NCI-H187 (cell line): Measurements from ENCODE around the gene HCAR3.
A peak's percentile ranks its signal among the peaks of the same experiment; 100 is the strongest.
"Not testable (repeated sequence)": the region's sequence is repeated elsewhere in the genome, so short reads cannot be mapped to it uniquely, and the experiment has no call there.

ENCODE experiments used
- DNase-seq, 2 experiments: peaks; one replicate each; lab custom pipeline; 2025; lab: John Stamatoyannopoulos, UW

HCAR3 gene

DNA sequence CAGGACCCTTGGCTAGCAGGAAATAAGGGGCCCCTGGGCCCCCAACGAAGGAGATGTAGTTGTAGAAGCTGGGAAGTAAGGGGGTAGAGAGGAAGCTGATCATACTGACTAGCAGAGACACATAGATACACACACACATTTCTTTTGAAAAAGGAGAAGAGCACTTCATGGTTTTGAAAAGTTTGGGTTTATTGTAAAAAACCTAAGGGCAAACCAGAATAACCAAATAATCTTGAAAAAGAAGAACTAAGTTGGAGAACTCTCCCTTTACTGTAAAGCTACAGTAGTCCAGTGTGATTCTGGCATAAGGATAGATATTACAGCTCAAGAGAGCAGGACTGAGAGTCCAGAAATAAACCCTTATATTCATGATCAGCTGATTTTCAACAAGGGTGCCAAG, 5.8 kb upstream of the HCAR3 start:
- no peak for DNase-seq

DNA sequence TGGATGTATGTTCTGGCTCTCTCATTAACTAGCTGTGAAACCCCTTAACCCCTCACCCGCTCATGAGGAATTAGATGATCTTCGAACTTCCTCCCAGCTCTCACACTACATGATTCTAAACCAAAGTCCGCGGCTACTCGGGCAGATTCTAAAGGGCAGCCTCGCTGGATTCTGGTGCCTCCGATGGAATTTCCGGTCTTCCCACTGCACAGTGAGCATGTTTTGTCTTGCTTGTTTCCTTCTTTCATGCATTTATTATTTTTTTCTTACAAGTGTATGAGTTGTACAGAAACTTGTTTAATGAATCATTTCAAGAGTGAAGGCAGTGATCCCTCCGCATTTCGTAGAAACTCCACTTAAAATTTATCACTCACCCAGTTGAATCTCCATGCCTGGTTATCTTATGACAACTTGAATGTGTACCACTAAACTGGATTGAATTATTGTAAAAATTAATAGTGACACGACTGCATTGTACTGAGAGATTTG, 4.5 kb upstream of the HCAR3 start:
- no peak for DNase-seq

DNA sequence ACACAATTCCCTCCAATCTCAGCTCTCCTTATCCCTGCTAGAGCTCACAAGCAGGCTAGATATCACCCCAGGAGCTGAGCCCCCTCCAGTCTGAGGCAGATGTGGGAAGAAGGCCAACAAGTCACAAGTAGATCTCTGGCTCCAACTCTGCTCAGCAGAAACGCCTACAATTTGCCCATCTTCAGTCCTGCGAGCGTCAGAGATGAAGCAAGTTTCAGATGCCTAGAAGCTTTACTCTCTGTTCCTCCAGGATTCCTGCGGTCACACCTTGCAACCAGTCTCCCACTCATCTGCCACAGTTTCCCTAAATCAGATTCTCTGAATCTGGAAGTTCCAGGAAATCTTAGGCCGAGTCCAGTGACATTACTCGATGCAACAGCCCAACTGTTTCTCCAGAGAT, 1.4 kb downstream of the HCAR3 start:
- DNase-seq = not testable (repeated sequence)

DNA sequence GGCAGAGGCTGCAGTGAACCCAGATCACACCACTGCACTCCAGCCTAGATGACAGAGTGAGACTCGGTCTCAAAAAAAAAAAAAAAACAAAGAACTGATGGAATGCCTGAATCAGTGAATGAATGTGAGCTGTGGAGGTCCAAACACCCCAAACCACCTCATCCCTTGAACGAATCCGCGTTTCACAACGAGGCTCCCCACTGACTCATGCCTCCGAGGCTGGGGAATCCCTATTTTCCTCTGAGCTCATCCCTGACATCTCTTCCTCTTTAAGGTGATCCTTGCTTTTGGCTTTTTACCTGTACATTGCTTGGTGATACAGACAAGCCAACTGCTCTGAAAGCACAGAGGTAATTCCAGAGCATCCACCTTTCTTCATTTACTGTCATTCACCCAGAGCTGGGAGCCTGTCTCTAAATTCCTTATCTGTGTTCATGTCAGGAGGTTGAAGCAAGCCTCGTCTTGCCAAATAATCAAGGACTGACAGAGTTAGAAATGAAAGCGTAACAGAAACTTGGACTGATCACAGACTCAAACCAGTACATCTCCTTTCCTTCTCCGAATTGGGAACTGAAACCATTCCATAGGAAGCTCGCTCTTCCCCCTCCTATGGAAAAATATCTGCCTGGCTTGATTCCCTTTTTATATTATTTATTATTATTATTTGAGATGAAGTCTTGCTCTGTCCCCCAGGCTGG, 3.0 kb downstream of the HCAR3 start:
- not testable (repeated sequence) for DNase-seq

DNA sequence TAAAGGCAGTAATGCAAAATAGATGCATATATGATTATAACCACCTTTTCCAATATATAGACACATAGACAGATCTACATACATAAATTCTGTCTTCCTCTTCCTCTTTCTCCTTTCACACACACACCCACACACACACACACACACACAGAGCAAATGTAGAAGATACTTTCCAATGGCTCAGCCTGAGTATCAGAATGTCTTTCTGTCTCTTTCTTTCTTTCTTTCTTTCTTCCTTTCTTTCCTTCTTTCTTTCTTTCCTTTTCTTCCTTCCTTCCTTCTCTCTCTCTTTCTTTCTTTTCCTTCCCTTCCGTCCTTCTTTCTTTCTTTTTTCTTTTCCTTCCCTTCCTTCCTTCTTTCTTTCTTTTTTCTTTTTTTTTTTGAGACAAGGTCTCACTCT, 5.3 kb downstream of the HCAR3 start:
- not testable (repeated sequence) for DNase-seq

DNA sequence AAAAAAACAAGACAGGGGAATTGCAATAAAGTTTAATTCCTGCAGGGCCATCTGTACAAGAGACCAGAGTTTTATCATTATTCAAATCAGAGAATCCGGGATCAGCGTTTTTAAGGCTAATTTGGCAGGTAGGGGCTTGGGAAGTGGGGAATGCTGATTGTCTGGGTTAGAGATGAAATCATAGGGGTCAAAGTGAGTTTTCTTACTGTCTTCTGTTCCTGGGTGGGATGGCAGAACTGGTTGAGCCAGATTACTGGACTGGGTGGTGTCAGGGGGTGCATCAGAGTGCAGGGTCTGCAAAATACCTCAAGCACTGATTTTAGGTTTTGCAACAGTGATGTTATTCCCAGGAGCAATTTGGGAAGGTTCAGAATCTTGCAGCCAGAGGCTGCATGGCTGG, 6.3 kb downstream of the HCAR3 start:
- not testable (repeated sequence) for DNase-seq

DNA sequence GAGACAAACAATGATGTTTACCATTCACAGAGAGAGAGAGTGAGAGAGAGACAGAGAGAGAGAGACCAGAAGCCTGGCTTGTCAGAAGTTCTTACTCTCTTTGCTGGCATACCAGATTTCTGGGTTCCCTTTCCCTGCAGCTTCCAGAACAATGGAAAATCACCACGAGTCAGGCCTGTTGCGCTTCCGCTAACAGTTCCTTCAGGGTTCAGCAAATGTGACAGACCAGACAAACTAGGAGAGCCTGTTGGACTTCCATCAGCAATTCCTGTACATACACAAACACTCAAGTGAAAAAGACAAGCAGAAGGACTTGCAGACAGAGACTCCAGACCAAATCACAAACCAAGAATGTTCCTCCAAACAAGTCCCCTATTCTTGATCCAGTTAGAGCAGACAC, 7.3 kb downstream of the HCAR3 start:
- DNase-seq = not testable (repeated sequence)

DNA sequence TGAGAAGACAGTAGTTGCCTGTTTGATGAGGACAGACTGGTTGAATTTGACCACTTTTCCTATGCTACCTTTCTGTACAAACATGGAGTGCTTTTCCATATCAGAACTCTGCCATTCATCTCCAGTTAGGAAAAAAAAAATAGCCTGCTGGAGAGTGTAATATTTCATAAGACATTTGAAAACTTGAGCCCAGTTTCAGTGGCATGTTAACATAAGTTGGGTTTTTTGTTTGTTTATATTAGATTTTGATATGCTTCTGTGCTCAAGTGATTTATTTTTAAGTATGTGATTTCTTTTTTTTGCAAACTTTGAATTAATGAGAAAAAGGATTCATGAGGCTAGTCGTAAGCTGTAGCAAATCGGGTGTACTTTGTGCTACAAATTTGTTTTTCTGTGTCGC, 12.8 kb downstream of the HCAR3 start:
- not testable (repeated sequence) for DNase-seq

DNA sequence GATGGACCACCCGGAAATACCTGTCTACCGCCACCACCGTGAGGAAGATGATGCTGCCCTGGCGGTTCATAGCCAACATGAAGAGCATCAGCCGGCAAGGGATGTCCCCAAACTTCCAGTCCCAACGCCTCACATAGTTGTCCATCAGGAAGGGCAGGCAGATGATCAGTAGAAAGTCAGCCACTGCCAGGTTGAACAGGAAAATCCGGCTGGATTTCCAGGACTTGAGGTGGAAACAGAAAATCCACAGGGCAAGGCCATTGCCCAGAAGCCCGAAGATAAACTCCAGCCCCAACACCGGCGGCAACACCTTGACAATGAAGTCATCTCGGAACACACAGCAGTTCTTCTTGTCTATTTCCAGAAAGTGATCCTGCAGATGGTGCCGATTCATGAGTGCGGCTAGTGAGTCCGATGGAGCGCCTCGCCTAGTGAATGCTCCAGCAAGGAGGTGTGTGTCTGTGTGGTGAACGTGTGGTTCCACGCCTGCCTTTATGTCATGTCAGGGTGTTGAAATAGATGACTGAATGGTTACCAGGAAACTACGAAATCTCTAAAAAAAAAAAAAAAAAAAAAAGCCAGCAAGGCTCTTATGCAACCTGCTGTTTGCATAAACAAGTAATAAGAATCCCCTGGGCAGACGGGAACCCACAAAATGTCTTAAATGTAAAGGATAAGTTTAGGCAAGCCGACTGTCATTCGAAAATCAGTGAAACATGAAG, 13.6 kb downstream of the HCAR3 start, which contains the start of gene HCAR2:
HCAR2 (minus strand) TSS at position 468 of the 722 bp plus-strand sequence; CDS start at position 394, 74 bp downstream.
- DNase-seq = not testable (repeated sequence)

DNA sequence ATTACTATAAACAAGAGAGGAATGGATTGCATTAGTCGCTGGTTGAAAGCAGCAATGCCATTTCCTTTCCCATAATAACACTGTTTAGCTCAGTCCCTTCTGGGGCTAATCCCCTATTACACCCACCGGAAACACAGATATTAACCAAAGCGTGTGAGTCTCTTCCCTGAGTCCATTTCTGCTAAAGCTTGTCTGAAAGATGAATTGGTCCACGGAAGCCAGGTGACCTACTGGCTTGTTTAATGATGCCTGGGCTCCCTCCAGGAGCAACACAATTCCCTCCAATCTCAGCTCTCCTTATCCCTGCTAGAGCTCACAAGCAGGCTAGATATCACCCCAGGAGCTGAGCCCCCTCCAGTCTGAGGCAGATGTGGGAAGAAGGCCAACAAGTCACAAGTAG, 15.1 kb downstream of the HCAR3 start:
- DNase-seq = not testable (repeated sequence)

DNA sequence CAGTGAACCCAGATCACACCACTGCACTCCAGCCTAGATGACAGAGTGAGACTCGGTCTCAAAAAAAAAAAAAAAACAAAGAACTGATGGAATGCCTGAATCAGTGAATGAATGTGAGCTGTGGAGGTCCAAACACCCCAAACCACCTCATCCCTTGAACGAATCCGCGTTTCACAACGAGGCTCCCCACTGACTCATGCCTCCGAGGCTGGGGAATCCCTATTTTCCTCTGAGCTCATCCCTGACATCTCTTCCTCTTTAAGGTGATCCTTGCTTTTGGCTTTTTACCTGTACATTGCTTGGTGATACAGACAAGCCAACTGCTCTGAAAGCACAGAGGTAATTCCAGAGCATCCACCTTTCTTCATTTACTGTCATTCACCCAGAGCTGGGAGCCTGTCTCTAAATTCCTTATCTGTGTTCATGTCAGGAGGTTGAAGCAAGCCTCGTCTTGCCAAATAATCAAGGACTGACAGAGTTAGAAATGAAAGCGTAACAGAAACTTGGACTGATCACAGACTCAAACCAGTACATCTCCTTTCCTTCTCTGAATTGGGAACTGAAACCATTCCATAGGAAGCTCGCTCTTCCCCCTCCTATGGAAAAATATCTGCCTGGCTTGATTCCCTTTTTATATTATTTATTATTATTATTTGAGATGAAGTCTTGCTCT, 16.4 kb downstream of the HCAR3 start:
- DNase-seq = not testable (repeated sequence)

DNA sequence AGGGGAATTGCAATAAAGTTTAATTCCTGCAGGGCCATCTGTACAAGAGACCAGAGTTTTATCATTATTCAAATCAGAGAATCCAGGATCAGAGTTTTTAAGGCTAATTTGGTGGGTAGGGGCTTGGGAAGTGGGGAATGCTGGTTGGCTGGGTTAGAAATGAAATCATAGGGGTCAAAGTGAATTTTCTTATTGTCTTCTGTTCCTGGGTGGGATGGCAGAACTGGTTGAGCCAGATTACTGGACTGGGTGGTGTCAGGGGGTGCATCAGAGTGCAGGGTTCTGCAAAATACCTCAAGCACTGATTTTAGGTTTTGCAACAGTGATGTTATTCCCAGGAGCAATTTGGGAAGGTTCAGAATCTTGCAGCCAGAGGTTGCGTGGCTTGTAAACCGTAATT, 19.7 kb downstream of the HCAR3 start:
- not testable (repeated sequence) for DNase-seq

DNA sequence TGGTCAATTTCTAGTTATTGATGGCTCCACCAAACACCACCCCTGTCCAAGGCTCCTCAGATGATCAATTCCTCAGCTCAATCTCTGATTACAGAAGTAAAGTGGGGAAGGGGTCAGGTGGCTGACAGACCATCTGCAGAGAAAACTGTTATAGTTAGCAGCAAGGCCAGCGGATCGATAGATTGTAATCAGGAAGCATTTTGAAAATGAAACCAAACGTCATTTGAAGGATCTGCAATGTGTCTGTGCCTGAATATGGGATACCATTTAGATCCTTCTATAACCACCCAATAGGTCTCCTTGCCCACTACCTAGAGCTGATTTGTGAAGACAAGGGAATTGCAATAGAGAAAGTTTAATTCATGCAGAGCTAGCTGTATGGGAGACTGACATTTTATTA, 25.0 kb downstream of the HCAR3 start:
- no peak for DNase-seq

DNA sequence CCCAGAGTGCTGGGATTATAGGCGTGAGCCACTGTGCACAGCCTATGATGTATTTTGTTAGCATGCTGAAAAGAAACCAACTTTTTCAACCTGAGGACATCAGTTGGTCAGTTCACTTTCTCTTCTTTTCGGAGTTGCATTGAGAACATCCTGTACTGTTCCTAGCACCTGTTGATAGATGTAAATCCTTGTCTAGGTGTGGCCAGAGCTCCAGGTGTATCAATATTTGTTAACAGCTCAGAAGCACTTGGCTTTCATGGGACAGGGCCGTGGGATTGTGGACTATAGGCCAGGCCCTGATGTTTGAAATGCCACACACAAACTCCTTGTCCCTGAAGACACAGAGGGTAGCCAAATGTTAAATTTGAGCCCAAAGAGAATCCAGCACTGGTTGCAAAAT, 28.3 kb downstream of the HCAR3 start:
- DNase-seq = no peak

DNA sequence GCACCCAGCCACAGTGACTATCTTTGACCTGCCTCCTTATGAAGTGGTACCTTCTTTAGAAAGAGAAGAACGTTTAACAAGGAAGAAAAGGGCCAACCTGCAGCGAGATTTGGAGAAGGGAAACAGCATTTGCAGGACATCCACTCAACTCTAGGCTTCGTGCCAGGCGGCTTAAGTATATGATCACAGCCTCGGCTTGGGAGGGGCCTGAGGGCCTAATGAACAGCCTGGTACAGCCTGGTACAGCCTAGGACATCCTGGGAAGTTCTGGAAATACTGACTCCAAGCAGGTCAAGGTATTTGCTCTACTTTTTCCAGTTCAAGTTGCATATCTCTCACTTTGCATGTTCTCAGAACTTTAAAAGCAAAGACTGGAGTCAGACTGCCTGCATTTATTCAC, 29.5 kb downstream of the HCAR3 start:
- DNase-seq = peak in 1 of 2 experiments; percentile 33

DNA sequence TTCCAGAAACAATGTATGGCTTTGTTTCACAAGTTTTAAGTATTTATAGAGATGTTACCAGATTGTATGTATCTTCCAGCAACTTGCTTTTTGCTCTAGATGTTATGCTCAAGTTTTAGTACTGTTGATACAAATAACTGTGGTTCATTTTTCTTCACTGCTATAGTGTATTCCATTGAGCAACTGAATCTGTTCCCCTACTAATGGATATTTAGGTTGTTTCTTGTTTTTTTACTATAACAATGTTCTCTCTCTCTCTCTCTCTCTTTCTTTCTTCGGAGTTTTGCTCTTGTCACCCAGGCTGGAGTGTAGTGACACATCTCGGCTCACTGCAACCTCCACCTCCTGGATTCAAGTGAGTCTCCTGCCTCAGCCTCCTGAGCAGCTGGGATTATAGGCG, 30.1 kb downstream of the HCAR3 start:
- no peak for DNase-seq

DNA sequence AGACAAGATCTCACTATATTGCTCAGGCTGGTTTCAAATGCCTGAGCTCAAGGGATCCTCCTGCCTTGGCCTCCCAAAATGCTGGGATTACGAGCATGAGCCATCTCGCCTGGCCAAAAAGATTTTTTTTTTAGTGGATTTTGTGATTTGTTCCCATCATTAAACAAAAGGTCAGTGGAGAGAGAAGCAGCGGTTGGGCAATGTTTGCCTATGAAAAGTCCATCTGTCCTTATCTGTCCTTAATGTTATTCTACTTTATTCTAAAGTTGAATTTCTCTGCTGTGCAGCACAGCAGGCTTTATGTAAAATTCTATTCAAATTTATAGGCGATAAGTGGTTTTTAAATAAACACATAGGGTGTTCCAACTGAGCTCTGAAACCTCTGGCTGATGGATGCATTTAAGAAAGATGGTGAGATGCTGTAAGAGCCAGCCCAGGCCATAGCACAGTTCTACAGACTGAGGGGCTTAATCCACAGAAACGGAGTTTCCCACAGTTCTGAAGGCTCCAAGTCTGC, 32.3 kb downstream of the HCAR3 start:
- DNase-seq = no peak

DNA sequence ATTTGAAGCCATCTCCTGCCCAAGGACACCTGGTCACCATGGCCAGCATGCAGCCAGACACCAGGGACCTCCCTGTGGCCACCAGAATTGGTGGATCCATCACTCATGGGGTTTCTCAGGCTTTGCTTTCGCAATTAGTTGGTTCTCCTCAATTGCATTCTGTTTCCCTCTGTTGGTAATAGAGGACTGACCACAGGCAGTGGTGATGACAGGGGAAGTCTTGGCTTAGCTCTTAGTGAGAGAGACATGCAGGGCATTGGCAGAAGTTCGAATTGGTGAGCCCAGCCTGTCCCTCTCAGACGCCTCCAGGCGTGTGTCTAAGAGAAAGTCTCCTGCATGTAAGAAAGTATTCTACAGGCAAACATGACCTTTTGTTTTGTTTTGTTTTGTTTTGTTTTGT, 34.8 kb downstream of the HCAR3 start:
- no peak for DNase-seq

DNA sequence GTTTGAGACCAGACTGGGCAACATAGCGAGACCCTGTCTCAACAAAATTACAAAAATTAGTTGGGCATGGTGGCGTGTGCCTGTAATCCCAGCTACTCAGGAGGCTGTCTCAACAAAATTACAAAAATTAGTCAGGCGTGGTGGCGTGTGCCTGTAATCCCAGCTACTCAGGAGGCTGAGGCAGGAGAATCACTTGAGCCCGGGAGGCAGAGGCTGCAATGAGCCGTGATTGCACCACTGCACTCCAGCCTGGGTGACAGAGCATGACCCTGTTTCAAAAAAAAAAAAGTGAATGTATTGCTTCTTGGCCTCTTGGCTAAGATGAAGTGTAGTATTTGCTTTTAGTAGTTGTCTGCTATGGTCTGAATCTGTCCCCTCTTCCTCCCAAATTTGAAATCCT, 35.6 kb downstream of the HCAR3 start:
- not testable (repeated sequence) for DNase-seq

DNA sequence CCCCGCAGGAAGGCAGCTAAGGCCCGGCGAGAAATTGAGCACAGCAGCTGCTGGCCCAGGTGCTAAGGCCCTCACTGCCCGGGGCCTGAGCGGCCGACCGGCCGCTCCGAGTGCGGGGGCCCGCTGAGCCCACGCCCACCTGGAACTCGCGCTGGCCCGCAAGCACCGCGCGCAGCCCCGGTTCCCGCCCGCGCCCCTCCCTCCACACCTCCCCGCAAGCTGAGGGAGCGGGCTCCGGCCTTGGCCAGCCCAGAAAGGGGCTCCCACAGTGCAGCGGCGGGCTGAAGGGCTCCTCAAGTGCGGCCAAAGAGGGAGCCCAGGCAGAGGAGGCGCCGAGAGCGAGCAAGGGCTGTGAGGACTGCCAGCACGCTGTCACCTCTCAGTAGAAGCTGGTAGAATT, 39.8 kb downstream of the HCAR3 start:
- DNase-seq = not testable (repeated sequence)

DNA sequence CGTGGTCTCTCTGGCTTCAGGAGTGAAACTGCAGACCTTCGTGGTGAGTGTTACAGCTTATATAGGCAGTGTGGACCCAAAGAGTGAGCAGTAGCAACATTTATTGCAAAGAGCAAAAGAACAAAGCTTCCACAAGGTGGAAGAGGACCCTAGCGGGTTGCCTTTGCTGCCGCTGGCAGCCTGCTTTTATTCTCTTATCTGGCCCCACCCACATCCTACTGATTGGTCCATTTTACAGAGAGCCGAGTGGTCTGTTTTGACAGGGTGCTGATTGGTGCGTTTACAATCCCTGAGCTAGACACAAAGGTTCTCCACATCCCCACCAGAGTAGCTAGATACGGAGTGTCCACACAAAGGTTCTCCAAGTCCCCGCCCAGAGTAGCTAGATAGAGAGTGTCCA, 40.6 kb downstream of the HCAR3 start:
- DNase-seq = not testable (repeated sequence)

DNA sequence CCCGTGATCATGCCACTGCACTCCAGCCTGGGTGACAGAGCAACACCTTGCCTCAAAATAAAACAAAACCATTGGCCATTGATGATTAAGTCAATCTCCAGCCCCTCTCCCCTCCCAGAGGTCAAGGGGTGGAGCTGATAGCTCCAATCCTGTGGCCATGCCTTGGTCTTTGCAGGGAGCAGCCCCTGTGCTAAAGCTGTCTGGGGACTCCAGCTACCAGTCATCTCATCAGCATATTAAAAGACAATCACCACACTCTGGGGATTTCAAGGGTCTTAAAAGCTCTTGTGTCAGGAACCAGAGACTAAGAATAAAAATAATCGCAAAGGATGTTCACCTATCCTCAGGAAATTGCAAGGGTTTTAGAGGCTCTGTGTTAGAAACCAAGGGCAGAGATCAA, 44.1 kb downstream of the HCAR3 start:
- DNase-seq = no peak
